Measurements from ENCODE around the gene SLC39A11. TPM values are rescaled to one million over a fixed set of nuclear protein-coding genes. Genes with fewer than 3 reads are reported as not detected.

SLC39A11 gene
- total RNA-seq, 4 donors from 2014 or later: 55.1 to 123 (median 97.0) TPM

DNA sequence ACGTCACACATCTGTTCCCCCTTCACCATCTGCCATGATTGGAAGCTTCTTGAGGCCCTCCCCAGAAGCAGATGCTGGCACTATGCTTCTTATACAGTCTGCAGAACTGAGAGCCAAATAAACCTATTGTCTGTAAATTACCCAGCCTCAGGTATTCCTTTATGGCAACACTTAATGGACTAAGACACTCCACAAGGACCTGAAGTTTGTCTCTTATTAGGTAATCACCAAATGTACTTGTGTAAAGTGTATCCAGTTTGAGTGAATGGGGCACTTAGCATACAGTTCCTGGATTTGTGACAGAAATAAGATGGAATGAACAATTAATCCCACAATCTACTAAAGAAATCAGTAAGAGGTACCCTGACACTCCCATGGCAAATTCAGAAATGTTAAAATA is 105.3 kb downstream of the SLC39A11 start:
- 95 to 100% methylated on average over 1 of the region's 1 CpG for WGBS, 2 donors
- no peaks in the 10 kb centered on the region for H3K36me3 ChIP-seq
- H3K9me3 ChIP-seq: no peaks in the 10 kb centered on the region
- no peak overlapping the region for H3K4me3 ChIP-seq (replicated peaks in 1 of 3)
- intact Hi-C loops (cut with DNase I): loop anchor here (10.0 kb wide), 1 partner anchor 168 kb away; no protein-coding TSS in a partner anchor
- DNase-seq: no peak
- no peaks in the 10 kb centered on the region for H3K27me3 ChIP-seq
- TF ChIP-seq CTCF (IDR thresholded peaks at IDR 0.05) (no peak), POLR2A (IDR thresholded peaks at IDR 0.05) (no peak)
- no peak overlapping the region for H3K27ac ChIP-seq
- peaks cover 3 to 8% of the 10 kb centered on the region in 2 donors for H3K4me1 ChIP-seq

DNA sequence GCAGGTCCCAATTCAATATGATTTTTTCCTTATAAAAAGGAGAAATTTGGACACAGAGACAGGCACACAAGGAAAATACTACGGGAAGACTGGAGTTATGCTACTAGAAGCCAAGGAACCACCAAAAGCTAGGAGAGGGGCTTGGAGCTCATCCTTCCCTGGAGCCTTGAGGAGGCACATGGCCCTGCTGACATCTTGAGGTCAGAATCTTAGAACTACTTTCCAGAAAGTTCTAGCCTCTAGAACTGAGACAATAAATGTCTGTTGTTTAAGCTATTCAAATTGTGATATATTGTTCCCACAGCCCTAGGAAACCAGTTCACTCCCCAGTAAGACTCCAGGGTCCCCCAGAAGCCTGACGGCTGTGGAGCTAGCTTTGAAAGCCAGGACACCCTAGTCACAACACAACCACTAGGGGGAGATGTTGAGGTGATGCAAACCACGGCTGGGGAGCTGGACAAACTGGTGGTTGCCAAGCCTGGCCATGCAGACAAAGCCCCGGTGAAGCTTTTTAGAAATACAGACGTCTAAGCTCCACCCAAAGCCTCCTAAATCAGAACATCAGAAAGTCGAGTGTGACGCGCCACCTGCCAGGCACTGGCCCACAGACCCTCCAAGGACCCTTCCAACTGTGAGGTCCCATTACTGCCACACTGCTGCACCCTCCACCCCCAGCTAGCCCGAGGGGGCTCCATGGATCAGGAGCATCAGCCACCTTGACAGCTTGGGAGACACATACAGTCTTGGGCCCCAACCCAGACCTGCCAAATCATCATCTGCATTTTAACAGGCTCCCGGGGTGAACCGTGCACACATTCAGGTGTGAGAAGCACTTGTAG is 106.4 kb downstream of the SLC39A11 start:
- DNase-seq: peak; percentile 70 to 79
- H3K36me3 ChIP-seq: no peaks in the 10 kb centered on the region
- no peaks in the 10 kb centered on the region for H3K27me3 ChIP-seq
- no peaks in the 10 kb centered on the region for H3K9me3 ChIP-seq
- H3K4me1 ChIP-seq: peaks cover 3 to 8% of the 10 kb centered on the region in 2 donors
- no peak overlapping the region for H3K27ac ChIP-seq
- intact Hi-C loops (cut with DNase I): loop anchor here (10.0 kb wide), 1 partner anchor 169 kb away; no protein-coding TSS in a partner anchor
- TF ChIP-seq POLR2A (IDR thresholded peaks at IDR 0.05): no peak
- peak; percentile 62 to 89 (median 77) for TF ChIP-seq CTCF (IDR thresholded peaks at IDR 0.05)
- H3K4me3 ChIP-seq (replicated peaks in 1 of 3): no peak overlapping the region
- WGBS, 2 donors: 37 to 46% methylated on average over 7 to 11 of the region's 11 CpGs

DNA sequence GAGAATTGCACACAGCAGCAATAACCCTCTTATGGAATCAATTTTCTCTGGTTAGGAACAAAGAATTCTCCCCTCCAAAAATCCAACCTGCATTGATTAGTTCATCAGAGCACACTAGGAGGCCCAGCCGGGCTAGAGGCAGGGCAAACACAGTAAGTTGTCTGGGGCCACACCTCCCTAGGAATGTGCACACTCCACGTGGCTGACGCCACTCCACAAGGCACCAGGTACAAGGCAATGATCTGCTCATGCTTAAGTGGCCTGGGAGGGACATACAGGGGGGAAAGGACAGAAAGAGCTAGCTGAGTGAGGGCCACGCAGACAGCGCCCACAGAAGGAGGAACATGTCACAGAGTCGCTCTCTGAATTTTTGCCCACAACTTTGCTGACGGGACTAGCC is 107.6 kb downstream of the SLC39A11 start:
- Histone ChIP-seq H3K4me1 (peaks cover 3 to 8% of the 10 kb centered on the region in 2 donors), H3K27me3 (no peaks in the 10 kb centered on the region), H3K27ac (no peak overlapping the region), H3K9me3 (no peaks in the 10 kb centered on the region), H3K4me3 (replicated peaks in 1 of 3) (no peak overlapping the region), H3K36me3 (no peaks in the 10 kb centered on the region)
- no peak for TF ChIP-seq POLR2A (IDR thresholded peaks at IDR 0.05)
- TF ChIP-seq CTCF (IDR thresholded peaks at IDR 0.05): no peak
- WGBS, 2 donors: 72 to 79% methylated on average over 7 of the region's 7 CpGs
- intact Hi-C loops (cut with DNase I): loop anchor here (10.0 kb wide), 1 partner anchor 170 kb away; no protein-coding TSS in a partner anchor
- DNase-seq: peak in 1 of 2 donors; percentile 3

DNA sequence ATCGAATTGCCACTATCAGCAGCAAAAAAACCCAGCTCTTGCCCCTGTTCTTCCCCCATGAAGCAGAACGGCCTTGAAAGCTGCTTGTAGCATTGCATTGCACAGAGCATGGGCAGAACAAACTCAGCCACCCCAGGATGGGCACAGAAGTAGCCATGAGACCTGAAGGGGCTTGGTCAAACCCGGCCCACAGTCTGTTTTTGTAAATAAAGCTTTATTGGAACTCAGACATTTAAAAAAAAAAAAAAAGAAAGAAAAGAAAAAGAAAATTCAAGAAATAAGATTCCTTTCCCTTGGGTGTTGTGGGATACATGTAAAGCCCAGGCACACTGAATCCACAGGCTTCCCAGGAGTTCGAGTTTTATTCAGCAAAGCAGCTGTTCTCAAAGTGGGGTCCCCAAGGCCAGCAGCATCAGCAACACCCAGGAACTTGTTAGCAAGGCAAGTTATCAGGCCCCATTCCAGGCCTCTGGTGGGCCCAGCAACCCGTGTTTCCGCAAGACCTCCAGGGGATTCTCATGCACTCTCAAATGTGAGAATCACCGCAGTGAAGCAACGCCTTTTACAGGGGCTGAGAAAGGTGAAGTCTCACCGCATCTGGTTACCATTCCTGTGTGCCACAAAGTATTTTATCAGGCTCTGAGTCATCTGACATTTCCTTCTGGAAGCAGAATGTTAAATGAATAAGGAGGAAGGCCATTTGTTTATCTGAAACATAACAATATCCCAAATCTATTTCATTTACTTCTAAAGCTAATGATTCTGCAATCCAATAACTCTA is 108.2 kb downstream of the SLC39A11 start:
- intact Hi-C loops (cut with DNase I): loop anchor here (10.0 kb wide), 1 partner anchor 170 kb away; no protein-coding TSS in a partner anchor
- Histone ChIP-seq H3K27me3 (no peaks in the 10 kb centered on the region), H3K4me3 (replicated peaks in 1 of 3) (no peak overlapping the region), H3K4me1 (peaks cover 3 to 8% of the 10 kb centered on the region in 2 donors), H3K9me3 (no peaks in the 10 kb centered on the region), H3K36me3 (no peaks in the 10 kb centered on the region), H3K27ac (no peak overlapping the region)
- no peak for DNase-seq
- 83 to 86% methylated on average over 9 of the region's 9 CpGs for WGBS, 2 donors
- TF ChIP-seq CTCF (IDR thresholded peaks at IDR 0.05): no peak
- TF ChIP-seq POLR2A (IDR thresholded peaks at IDR 0.05): no peak

All from thyroid gland (tissue), 4 donors.